Dermis blood vessel endothelial cell (primary cell): ENCODE measurements around the gene CSTPP1. TPM values are rescaled to one million over a fixed set of nuclear protein-coding genes. Genes with fewer than 3 reads are reported as not detected.

Source experiments
- DNase-seq: peaks from one replicate; pipeline ENCODE4 v3.0.0; 2010
- total RNA-seq: library from RNA; depleted of rRNA; stranded (reverse); fragments of >200 nt; gene quantifications from 2 replicates; pipeline ENCODE4 v1.2.3, GENCODE V29; 2014

CSTPP1 gene
- total RNA-seq, 1 donor from 2014 or later, result 8.5 TPM

- no peak for DNase-seq
Observed at GRCh38 chr11:47163193-47163592, 226.6 kb downstream of the CSTPP1 start.

DNA sequence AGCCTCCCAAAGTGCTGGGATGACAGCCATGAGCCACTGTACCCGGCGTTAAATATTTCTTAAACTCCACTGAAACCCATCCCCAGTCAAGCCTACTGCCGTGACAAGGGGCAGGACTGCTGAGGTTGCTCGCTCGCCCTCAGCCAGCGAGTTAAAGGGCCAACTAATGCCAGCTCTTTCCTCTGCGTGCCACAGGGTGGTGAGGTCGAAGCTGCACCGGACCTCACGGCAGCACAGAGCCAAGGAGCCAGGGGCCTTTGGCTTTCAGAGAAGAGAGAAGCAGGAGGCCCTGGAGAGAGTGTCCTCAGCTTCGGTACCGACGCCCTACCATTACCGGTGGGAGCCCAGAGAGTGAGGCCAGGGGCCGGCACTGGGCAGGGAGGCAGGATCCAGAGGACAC lies 227.3 kb downstream of the CSTPP1 start:
- no peak for DNase-seq

DNA sequence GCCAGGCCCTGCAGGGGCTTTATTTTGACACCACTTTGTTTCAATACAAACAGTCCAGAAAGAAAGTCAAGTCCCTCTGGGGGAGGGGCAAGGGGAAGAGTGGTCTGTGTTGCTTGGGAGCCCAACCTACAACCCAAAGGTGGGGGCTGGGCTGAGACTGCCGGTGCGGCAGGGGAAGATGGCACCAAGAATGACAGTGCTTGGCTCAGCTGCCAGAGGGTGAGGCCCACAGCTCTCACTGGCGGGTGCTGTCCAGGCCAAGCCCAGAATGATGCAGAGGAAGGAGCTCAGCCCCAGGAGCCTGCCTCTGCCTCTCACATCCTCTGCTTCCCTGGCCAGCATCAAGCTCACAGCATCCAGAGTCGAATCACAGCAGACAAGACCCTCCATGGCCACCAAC lies 227.8 kb downstream of the CSTPP1 start:
- DNase-seq, result no peak

- no peak for DNase-seq
Observed at GRCh38 chr11:47165253-47165840, 228.8 kb downstream of the CSTPP1 start.

- no peak for DNase-seq
Observed at GRCh38 chr11:47166368-47166767, 229.8 kb downstream of the CSTPP1 start.

DNA sequence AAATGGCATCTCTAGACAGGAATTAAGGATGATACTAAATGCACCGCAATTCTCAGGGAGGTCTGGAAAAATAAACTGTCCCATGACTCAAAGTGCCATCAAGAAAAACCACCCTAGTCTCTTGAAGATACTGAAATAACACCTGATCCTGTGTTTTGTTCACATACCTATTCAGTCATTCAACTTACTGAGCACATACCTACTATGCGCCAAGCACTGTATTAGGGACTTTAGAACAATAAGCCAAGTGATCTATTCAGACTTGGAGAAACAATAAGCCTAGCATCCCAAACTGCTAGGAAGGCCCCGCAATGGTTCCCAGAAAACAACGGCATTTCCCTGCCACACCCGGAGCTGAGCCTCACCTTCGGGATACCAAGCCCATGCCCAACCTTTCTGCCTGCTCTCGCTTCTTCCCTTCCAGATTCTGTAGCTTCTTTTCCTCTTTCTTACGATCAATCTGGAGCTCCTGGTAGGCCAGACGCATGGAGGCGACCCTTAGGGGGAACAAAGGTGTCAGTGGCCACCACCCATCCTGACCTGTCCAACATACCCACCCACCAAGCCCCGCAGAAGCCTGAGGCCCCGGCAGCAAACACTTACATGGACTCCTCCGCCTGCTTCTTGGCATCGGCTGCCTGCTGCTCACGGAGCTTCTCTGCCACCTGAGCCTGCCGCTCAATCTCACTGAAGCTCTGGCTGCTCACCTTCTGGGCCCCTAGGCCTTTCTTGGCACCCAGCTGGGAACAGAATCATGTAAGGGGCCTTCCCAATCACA lies 234.7 kb downstream of the CSTPP1 start:
- no peak for DNase-seq

DNA sequence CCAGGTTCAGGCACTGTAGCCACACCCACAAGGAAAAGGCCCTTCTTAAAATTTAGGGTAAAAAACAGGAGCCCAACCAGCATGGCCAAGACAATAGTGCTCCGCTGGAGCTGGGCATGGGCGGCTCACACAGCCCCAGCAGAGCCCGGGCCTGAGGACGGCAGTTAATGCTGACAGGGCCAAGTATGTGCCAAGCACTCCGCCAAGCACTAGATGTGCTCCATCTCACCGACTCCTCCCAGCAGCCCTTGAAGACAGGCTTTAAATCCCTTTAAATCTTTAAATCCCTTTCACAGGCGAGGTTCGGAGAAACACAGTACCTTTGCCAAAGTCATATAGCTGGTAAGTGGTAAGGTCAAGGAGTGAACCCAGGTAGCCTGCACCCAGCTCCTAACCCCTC lies 235.3 kb downstream of the CSTPP1 start:
- no peak for DNase-seq

- no peak for DNase-seq
Observed at GRCh38 chr11:47172740-47173336, 236.3 kb downstream of the CSTPP1 start.

DNA sequence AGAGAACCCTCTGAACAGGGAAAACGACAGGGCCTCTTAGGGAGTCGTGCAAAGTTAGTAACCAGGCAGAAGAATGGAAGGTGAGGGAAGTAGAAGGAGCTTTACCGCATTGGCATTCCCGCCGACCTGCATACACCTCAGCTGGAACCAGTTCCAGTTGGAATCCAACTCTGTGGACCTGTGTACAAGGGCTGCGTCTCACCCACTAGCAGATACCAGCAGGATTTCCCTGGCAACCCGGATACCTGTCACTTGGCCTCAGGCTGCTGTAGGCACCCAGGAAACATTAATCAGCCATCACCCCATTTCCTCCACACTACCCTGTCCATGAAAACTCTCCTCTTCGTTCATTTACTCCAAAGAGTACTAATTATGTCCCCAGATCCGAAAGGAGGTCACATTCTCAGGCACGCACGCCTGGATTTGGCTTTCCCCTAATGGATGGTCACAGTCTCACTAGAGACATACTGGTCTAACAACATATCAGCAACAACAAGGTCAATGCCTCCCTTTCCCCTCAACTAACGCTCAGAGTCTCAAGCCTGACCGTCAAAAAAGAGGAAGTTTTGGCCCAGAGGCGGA lies 239.3 kb downstream of the CSTPP1 start:
- no peak for DNase-seq

DNA sequence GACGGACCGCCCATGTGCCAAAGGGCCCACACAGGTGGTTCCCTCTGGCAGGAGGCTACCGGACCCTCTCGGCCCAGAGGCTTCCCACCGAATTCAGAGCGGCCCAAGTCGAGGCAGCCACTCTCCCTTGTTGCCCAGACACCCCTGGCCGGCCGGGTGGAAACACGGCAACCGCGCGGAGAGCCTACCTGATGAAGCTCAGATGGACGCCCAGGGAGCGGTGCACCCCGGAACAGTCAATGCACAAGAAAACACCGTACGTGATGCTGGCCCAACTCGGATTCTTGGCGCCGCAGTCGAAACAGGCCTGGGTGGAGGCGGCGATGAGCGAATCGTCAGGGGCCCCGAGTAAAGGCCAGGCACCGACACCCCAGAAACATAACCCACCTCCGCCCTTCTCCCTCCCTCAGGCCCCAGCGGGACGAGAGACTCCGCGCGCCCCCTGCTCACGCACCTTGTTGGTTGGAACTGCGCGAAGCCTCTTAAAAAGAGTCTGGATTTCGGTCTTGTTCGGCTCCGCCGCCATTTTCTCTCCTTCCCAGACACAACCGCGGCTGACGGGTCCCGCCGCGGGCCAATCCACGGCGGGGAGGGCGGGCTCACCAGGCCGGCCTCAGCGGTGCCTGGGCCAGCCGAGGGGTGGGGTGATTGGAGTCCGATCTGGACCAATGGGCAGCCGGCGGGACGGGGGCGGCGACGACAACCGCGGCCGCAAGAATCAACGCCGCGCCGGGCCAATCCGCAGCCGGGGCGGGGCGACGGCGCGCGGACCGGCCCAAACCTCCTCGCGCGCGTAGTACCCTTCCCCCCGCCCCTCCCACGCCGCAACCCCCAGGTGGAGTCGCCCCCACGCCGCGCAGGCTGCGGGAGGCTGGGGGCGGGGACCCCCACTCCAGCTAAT lies 240.0 kb downstream of the CSTPP1 start, which contains the start of gene ARFGAP2:
Gene ARFGAP2 (minus strand): TSS at position 552 of the 901 bp plus-strand sequence. CDS start 26 bp downstream, at position 526.
- DNase-seq, result peak; percentile 98

DNA sequence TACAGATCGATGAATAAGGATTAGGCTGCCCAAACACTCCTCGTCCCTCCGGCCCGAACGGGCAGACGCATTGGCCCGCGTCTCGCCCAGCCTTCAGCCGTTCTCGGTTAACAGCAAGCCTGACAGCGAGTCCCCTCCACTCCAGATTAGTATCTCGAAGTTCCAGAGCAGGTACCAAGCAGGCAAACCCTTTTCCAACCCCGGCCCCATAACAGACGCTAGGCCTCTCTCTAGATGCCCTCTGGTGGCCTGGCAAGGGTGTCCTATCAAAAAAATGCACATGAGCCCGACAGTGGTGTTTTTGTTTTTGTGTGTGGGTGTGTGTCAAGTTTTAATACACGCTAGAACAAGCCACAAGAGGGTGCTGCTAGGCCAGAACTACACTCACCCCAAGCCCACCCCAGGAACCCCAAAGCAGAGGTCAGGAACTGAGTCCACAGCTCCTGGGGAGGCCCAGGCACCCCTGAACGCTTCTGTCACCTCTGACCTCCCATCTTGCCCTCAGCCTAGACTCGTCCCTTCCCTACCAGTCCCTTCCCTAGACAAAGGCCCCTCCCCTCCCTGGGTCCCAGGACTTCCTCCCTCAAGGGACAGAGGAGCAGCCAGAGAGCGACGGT lies 240.8 kb downstream of the CSTPP1 start:
- peak; percentile 87 for DNase-seq

- DNase-seq, result no peak
Observed at GRCh38 chr11:47177846-47178245, 241.3 kb downstream of the CSTPP1 start.

DNA sequence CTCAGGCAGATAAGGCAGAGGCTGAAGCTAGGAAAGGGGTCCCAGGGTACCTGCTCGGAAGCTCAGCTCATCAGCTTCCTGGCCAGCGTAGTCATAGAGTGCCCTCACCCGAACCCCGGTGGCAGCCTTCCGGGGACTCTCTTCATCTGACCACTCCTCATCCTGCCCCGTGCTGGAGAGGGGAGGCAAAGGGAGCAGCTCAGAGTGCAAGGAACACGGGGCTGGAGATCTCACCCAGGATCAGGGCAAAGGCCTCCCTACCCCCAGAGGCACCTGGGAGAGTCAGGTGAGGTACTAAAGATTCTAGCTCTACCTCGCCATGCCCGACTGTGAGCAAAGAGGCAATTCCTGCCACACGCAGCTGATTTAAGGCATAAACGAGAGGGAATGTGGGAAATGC lies 241.8 kb downstream of the CSTPP1 start:
- DNase-seq, result no peak

DNA sequence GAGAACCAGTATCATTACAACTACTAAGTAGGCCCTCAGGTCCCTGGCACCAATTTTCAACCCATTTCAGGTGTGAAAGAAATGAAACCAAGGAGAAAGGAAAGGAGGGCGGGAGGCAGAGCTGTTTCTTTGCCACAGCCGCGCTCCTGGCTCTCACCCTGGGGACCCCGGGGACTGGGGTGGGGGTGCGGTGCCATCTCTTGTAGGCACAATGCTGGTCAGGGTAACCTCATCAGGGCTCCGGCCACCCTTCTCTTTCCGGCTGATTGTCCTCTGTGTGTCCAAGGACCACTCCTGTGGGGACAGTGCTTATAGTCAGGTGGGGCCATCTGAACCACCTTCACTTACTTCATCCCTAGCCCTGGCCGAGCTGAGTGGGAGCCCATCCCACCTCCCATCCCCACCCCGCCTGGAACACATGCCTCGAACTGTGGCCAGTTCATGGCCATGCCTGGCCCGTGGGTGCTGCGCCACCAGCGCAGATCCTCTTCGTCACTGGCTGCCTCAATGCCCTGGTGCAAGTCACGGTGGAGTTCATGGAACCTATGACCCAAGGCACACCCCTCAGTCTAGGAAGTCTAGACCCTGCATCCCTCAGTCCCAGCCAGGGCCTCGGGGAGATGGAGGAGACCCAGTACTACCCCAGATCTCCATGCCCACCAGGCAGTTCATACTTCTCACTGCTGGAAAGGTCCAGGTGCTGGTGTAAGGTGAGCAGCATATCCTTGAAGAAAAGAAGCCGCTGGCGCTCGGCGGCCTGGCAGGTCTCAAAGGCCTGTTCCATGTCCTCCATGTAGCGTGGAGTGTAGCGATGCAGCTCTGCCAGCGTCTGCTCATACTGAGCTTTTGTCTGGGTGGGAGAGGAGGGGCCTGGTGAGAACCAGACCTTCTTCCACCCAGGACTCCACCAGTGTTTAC lies 242.4 kb downstream of the CSTPP1 start:
- DNase-seq, result no peak

DNA sequence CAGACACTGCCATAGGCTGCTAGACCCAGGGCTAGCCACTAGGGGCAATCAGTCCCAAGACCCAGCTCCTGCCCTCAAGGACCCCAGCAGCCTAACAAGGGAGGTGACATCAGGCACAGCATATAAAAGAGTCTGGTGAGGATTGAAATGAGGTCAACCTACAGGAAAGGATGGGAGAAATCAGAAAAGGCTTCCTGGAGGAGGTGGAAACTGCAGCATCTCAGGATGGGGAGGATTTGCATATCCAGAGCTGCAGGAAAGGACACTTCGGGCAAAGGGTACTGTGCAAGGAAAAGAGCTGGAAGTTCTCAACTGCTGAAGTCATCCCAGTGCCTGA lies 243.1 kb downstream of the CSTPP1 start:
- DNase-seq, result peak; percentile 75

DNA sequence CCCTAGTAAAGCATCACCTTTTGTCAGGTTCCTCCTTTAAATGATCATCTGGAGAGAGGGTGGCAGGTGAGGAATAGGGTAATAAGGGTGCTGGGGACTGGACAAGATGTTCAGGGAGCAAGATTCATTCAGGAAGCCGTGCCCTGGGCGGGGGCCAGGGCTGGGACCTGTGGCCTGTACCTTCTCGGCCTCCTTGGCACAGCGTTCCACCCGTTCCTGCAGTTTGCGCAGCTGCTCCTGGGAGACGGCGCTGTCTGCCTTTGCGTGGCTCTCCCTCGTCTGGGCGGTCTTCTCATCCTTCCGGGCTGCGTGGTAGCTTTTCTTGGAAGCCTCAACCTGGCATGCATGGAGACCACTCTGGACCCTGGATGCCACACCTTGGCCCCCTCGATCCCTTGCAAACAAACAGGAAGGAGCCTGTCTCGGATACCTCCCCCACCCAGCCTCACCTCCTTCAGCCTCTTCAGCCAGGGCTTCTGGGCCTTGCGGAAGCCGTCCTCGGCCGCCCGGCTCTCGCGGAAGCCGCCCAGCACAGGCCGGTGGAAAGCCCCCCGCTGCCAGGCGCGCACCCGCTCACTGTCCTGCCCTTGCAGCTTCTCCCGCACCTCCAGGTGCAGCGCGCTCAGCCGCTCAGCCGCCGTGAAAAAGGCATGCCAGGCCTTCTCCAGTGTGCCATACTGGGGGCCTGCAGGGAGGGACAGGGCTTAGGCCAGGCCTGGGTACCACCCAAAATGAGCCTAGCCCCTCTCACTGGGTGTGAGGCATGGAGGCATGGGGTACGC lies 243.6 kb downstream of the CSTPP1 start:
- no peak for DNase-seq

DNA sequence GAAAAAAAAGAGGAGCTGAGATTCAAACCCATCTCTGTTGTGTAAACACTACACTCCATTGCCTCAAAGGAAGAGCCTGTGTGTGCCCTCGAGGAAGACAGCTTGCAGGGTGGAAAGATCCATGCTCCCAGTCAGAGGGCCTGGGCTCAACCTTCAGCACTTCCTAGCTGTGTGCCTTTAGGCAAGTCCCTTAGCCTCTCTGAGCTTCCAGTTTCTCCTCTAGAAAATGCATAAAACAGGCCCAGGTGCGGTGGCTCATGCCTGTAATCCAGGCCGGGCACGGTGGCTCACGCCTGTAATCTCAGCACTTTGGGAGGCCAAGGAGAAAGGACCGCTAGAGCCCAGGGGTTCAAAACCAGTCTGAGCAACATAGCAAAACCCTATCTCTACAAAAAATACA lies 244.7 kb downstream of the CSTPP1 start:
- no peak for DNase-seq

GRCh38 chr11:47182380-47182779 lies 245.8 kb downstream of the CSTPP1 start:
- no peak for DNase-seq

- no peak for DNase-seq
Observed at GRCh38 chr11:47183031-47183856, 246.7 kb downstream of the CSTPP1 start.
